Tibial nerve (tissue), 4 donors: ENCODE measurements around the gene UBXN2A. TPM values are rescaled to one million over a fixed set of nuclear protein-coding genes. Genes with fewer than 3 reads are reported as not detected.

Source experiments
- DNase-seq, 2 donors: peaks; one replicate each; pipeline ENCODE4 v3.0.0-alpha.2; 2019; ENCODE audit warnings: low spot score in 2 of 2
- H3K27ac ChIP-seq, 4 donors: fragments of 200-600 bp; sonication (generic) in 3 of 4; one replicate each; pipeline ENCODE4 v1.5.1; 2017 to 2019; ENCODE audit warnings: mild to moderate bottlenecking in 1 of 4
- H3K27me3 ChIP-seq, 2 donors: fragments of 200-600 bp; sonication (generic) in 1 of 2; one replicate each; pipeline versions ENCODE4 v1.5.1 to v1.6.0; 2017 to 2019
- H3K36me3 ChIP-seq, 3 donors: fragments of 200-600 bp; sonication (generic); one replicate each; pipeline ENCODE4 v1.5.1; 2018 to 2019
- H3K4me1 ChIP-seq, 4 donors: fragments of 200-600 bp; sonication (generic) in 3 of 4; one replicate each; pipeline ENCODE4 v1.5.1; 2017 to 2019
- H3K4me3 ChIP-seq, 4 donors: fragments of 200-600 bp; sonication (generic) in 3 of 4; one replicate each; pipeline ENCODE4 v1.5.1; 2017 to 2019; ENCODE audit warnings: mild to moderate bottlenecking in 1 of 4, moderate library complexity in 1 of 4
- H3K9me3 ChIP-seq, 4 donors: fragments of 200-600 bp; sonication (generic) in 3 of 4; one replicate each; pipeline ENCODE4 v1.5.1; 2017 to 2019
- CTCF ChIP-seq, 5 experiments: fragments of 200-600 bp in 3 of 5; fragments of 450-650 bp in 2 of 5; sonication (generic) in 3 of 5; IDR thresholded peaks; one replicate each; pipeline ENCODE4 v1.5.1; 2016 to 2019; ENCODE audit warnings: antibody characterized with exemption in 5 of 5, mild to moderate bottlenecking in 3 of 5, moderate library complexity in 2 of 5
- EP300 ChIP-seq, 2 donors: sonication (generic); formaldehyde crosslinking; IDR thresholded peaks; one replicate each; pipeline ENCODE4 v1.6.1; 2017; ENCODE audit warnings: antibody characterized with exemption in 2 of 2, mild to moderate bottlenecking in 1 of 2
- POLR2A ChIP-seq, 2 donors: fragments of 450-650 bp; IDR thresholded peaks; one replicate each; pipeline ENCODE4 v1.6.1; 2017; ENCODE audit warnings: antibody characterized with exemption in 2 of 2, mild to moderate bottlenecking in 2 of 2, moderate library complexity in 2 of 2
- WGBS, 2 donors: methylation state at CpG; one replicate each; pipeline ENCODE4 v1.1.5; 2018; 5-methylcytosine and 5-hydroxymethylcytosine counted together
- total RNA-seq, 4 donors: library from RNA; depleted of rRNA; stranded (reverse); fragments of >200 nt; gene quantifications; one replicate each; pipeline ENCODE4 v1.1.0, GENCODE V29; 2016

The UBXN2A gene
- total RNA-seq: 10 to 100 TPM; 15.3 to 23.7 (median 17.2) TPM

- H3K9me3 ChIP-seq: no peaks in the 10 kb centered on the region
- no peaks in the 10 kb centered on the region for H3K27me3 ChIP-seq
- peaks cover 0 to 50% (median 20%) of the 10 kb centered on the region in 4 donors for H3K4me1 ChIP-seq
- 0 to 3% methylated on average over 10 to 13 of the region's 77 CpGs for WGBS, 2 donors
- H3K36me3 ChIP-seq: no peaks in the 10 kb centered on the region
- TF ChIP-seq POLR2A (IDR thresholded peaks at IDR 0.05): peak; percentile 65 to 84
- TF ChIP-seq CTCF (IDR thresholded peaks at IDR 0.05): peak in 1 of 5 experiments; percentile 23
- TF ChIP-seq EP300 (IDR thresholded peaks at IDR 0.05): peak in 1 of 2 donors; percentile 64
- H3K4me3 ChIP-seq: peak within 1 kb of the TSS; percentile 67 to 74 (median 70)
- peak; percentile 52 to 58 for DNase-seq
- peak within 1 kb of the TSS; percentile 88 to 97 (median 96) for H3K27ac ChIP-seq
Observed at GRCh38 chr2:23939987-23940717, at the start of gene UBXN2A. TSS of gene UBXN2A (plus strand) at chr2:23940463. CDS start at chr2:23958315, 17,852 bp downstream.

- Histone ChIP-seq H3K36me3 (no peaks in the 10 kb centered on the region), H3K4me3 (no peak overlapping the region), H3K9me3 (no peaks in the 10 kb centered on the region), H3K27me3 (no peaks in the 10 kb centered on the region), H3K4me1 (peaks cover 0 to 49% (median 13%) of the 10 kb centered on the region in 4 donors), H3K27ac (peak overlapping the region in 1 of 4 donors; percentile 61)
- 97% methylated on average over 8 of the region's 8 CpGs for WGBS, 2 donors
- no peak for DNase-seq
- TF ChIP-seq EP300 (IDR thresholded peaks at IDR 0.05) (no peak), CTCF (IDR thresholded peaks at IDR 0.05) (no peak), POLR2A (IDR thresholded peaks at IDR 0.05) (no peak)
Observed at GRCh38 chr2:23900133-23900532, 40.1 kb upstream of the UBXN2A start.

- Histone ChIP-seq H3K4me1 (peaks cover 0 to 55% (median 13%) of the 10 kb centered on the region in 4 donors), H3K9me3 (no peaks in the 10 kb centered on the region), H3K36me3 (no peaks in the 10 kb centered on the region), H3K27me3 (no peaks in the 10 kb centered on the region), H3K27ac (peak overlapping the region in 3 of 4 donors; percentile 5 to 61 (median 52)), H3K4me3 (no peak overlapping the region)
- DNase-seq: peak in 1 of 2 donors; percentile 47
- WGBS, 2 donors: 49 to 55% methylated on average over 9 of the region's 9 CpGs
- TF ChIP-seq EP300 (IDR thresholded peaks at IDR 0.05): peak in 1 of 2 donors; percentile 37
- TF ChIP-seq CTCF (IDR thresholded peaks at IDR 0.05): no peak
- TF ChIP-seq POLR2A (IDR thresholded peaks at IDR 0.05): no peak
Observed at GRCh38 chr2:23900541-23901322, 39.5 kb upstream of the UBXN2A start.

- H3K27ac ChIP-seq: peak overlapping the region in 1 of 4 donors; percentile 43
- 80 to 83% methylated on average over 6 of the region's 6 CpGs for WGBS, 2 donors
- DNase-seq: no peak
- no peaks in the 10 kb centered on the region for H3K36me3 ChIP-seq
- H3K27me3 ChIP-seq: no peaks in the 10 kb centered on the region
- H3K4me3 ChIP-seq: no peak overlapping the region
- peaks cover 0 to 55% (median 13%) of the 10 kb centered on the region in 4 donors for H3K4me1 ChIP-seq
- no peaks in the 10 kb centered on the region for H3K9me3 ChIP-seq
- TF ChIP-seq EP300 (IDR thresholded peaks at IDR 0.05): peak in 1 of 2 donors; percentile 39
- TF ChIP-seq POLR2A (IDR thresholded peaks at IDR 0.05): no peak
Observed at GRCh38 chr2:23901966-23902846, 38.1 kb upstream of the UBXN2A start.

- H3K4me1 ChIP-seq: peaks cover 0 to 55% (median 13%) of the 10 kb centered on the region in 4 donors
- TF ChIP-seq CTCF (IDR thresholded peaks at IDR 0.05) (no peak), POLR2A (IDR thresholded peaks at IDR 0.05) (no peak), EP300 (IDR thresholded peaks at IDR 0.05) (no peak)
Observed at GRCh38 chr2:23903034-23903433, 37.2 kb upstream of the UBXN2A start.

More at GRCh38 chr2:23903034-23903433, 37.2 kb upstream of the UBXN2A start:
- Histone ChIP-seq H3K27me3 (no peaks in the 10 kb centered on the region), H3K4me3 (no peak overlapping the region), H3K27ac (peak overlapping the region in 1 of 4 donors; percentile 29), H3K9me3 (no peaks in the 10 kb centered on the region), H3K36me3 (no peaks in the 10 kb centered on the region)
- WGBS, 2 donors: 91 to 100% methylated on average over 2 of the region's 2 CpGs
- no peak for DNase-seq
